C4-2B (cell line): ENCODE data around the gene API5.

Experiments used
- ZFX ChIP-seq: fragments of 450-650 bp; IDR thresholded peaks from 2 replicates; pipeline ENCODE4 v1.6.1; 2017
- TF ChIP-seq, protein P1 (sequence below): fragments of 450-650 bp; conservative IDR thresholded peaks from 2 replicates; pipeline ENCODE4 v1.5.1; 2017; ENCODE audit warnings: mild to moderate bottlenecking

DNA sequence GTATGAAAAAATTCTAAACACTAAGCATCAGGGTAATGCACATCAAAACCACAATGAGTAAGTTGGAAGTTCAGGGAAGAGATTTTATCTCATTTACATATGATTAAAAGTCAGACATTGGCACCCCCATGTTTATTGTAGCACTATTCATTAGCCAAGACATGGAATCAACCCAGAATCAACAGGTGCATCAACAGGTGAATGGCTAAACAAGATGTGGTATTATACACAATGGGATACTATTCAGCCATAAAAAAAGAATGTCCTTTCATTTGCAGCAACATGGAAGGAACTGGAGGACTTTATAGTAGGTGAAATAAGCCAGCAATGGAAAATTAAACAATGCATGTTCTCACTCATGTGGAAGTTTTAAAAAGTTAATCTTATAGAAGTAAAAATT lies 29.4 kb downstream of the API5 start:
- TF ChIP-seq, protein P1, sequence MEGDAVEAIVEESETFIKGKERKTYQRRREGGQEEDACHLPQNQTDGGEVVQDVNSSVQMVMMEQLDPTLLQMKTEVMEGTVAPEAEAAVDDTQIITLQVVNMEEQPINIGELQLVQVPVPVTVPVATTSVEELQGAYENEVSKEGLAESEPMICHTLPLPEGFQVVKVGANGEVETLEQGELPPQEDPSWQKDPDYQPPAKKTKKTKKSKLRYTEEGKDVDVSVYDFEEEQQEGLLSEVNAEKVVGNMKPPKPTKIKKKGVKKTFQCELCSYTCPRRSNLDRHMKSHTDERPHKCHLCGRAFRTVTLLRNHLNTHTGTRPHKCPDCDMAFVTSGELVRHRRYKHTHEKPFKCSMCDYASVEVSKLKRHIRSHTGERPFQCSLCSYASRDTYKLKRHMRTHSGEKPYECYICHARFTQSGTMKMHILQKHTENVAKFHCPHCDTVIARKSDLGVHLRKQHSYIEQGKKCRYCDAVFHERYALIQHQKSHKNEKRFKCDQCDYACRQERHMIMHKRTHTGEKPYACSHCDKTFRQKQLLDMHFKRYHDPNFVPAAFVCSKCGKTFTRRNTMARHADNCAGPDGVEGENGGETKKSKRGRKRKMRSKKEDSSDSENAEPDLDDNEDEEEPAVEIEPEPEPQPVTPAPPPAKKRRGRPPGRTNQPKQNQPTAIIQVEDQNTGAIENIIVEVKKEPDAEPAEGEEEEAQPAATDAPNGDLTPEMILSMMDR: no peak
- TF ChIP-seq ZFX: no peak
